ENCODE results near the gene DPY19L3.

- TF ChIP-seq EZH2phosphoT487 (IDR thresholded peaks at IDR 0.05; ENCODE audit: low read depth) (no peak), CTCF (IDR thresholded peaks at IDR 0.05; ENCODE audit: low read depth, low read length) (no peak)
Measured at GRCh38 chr19:32397671-32398101, 7.9 kb upstream of the DPY19L3 start.

All from OCI-LY3 (cell line).